K562 (cell line): ENCODE data around the gene NTRK1. TPM values are rescaled to one million over a fixed set of nuclear protein-coding genes. Genes with fewer than 3 reads are reported as not detected.

ENCODE experiments used
- ARID1B ChIP-seq: fragments of 450-650 bp; IDR thresholded peaks from 2 replicates; pipeline ENCODE4 v1.6.1; 2016; ENCODE audit warnings: antibody characterized with exemption, mild to moderate bottlenecking, inconsistent platforms
- CREB3L1 ChIP-seq: fragments of 450-650 bp; IDR thresholded peaks from 2 replicates; pipeline ENCODE4 v1.6.1; 2014; ENCODE audit warnings: low read depth, mild to moderate bottlenecking, moderate library complexity, borderline replicate concordance
- HCFC1 ChIP-seq: IDR thresholded peaks from 2 replicates; pipeline ENCODE4 v1.6.1; 2012; ENCODE audit warnings: low read depth, low read length, improper control_type of control experiment
- ILF3 ChIP-seq: fragments of 450-650 bp; IDR thresholded peaks from 2 replicates; pipeline ENCODE4 v1.6.1; 2018; ENCODE audit warnings: antibody characterized with exemption, mild to moderate bottlenecking, moderate library complexity, borderline replicate concordance
- KAT8 ChIP-seq: fragments of 450-650 bp; IDR thresholded peaks from 2 replicates; pipeline ENCODE4 v1.6.1; 2016; ENCODE audit warnings: low read depth, mild to moderate bottlenecking
- KHSRP ChIP-seq: fragments of 450-650 bp; IDR thresholded peaks from 2 replicates; pipeline ENCODE4 v1.6.1; 2017
- MTA1 ChIP-seq: fragments of 450-650 bp; IDR thresholded peaks from 2 replicates; pipeline ENCODE4 v1.6.1; 2017; ENCODE audit warnings: borderline replicate concordance
- NCOA2 ChIP-seq, 2 experiments: fragments of 450-650 bp; IDR thresholded peaks; 2 replicates each; pipeline ENCODE4 v1.6.1; 2018; ENCODE audit warnings: mild to moderate bottlenecking in 2 of 2, moderate library complexity in 1 of 2; ENCODE audit not compliant: partially characterized antibody in 2 of 2
- NFXL1 ChIP-seq: fragments of 450-650 bp; formaldehyde crosslinking; IDR thresholded peaks from 2 replicates; pipeline ENCODE4 v1.4.0; 2021; ENCODE audit warnings: mild to moderate bottlenecking
- PHF8 ChIP-seq: fragments of 200-600 bp; sonication (generic); IDR thresholded peaks from 2 replicates; pipeline ENCODE4 v1.6.1; 2012; ENCODE audit warnings: mixed run types, mild to moderate bottlenecking, inconsistent platforms, low read length, moderate library complexity, borderline replicate concordance
- PRPF4 ChIP-seq: fragments of 200-400 bp; formaldehyde crosslinking; IDR thresholded peaks from one replicate; pipeline ENCODE4 v1.6.1; 2017; ENCODE audit warnings: low read length, low read depth, mild to moderate bottlenecking; ENCODE audit not compliant: insufficient read depth, poor library complexity, severe bottlenecking
- RBM22 ChIP-seq: fragments of 200-400 bp; formaldehyde crosslinking; IDR thresholded peaks from 2 replicates; pipeline ENCODE4 v1.6.1; 2018; ENCODE audit warnings: low read length, low read depth; ENCODE audit not compliant: poor library complexity, severe bottlenecking
- SLC30A9 ChIP-seq: fragments of 250-450 bp; sonication (Bioruptor Pico); IDR thresholded peaks from 2 replicates; pipeline ENCODE4 v1.8.0; 2022; ENCODE audit warnings: mild to moderate bottlenecking, moderate library complexity
- TCF7L2 ChIP-seq: fragments of 150-350 bp; IDR thresholded peaks from 2 replicates; pipeline ENCODE4 v1.6.1; 2016; ENCODE audit warnings: low read depth, mild to moderate bottlenecking, low read length, moderate library complexity
- TCFL5 ChIP-seq: fragments of 250-450 bp; sonication (Bioruptor Pico); conservative IDR thresholded peaks from 2 replicates; pipeline ENCODE4 v1.6.1; 2021; ENCODE audit warnings: mild to moderate bottlenecking, moderate library complexity, matching md5 sums
- XRCC5 ChIP-seq: fragments of 200-400 bp; formaldehyde crosslinking; IDR thresholded peaks from 2 replicates; pipeline ENCODE4 v1.6.1; 2017; ENCODE audit warnings: low read depth, mild to moderate bottlenecking, low read length
- ZBTB33 ChIP-seq: sonication (generic); formaldehyde crosslinking; IDR thresholded peaks from 2 replicates; pipeline ENCODE4 v1.8.1; 2023; ENCODE audit warnings: mild to moderate bottlenecking, missing genetic modification reagents
- ZFX ChIP-seq: sonication (generic); formaldehyde crosslinking; IDR thresholded peaks from 2 replicates; pipeline ENCODE4 v1.8.0; 2022; ENCODE audit warnings: mild to moderate bottlenecking, missing genetic modification reagents, moderate library complexity
- ZKSCAN8 ChIP-seq: fragments of 200-800 bp; sonication (Bioruptor generic); IDR thresholded peaks from 2 replicates; pipeline ENCODE4 v1.6.1; 2016; ENCODE audit warnings: missing genetic modification characterization, missing compliant biosample characterization
- ZNF23 ChIP-seq: fragments of 250-450 bp; sonication (Bioruptor Pico); IDR thresholded peaks from 2 replicates; pipeline ENCODE4 v1.4.0; 2020; ENCODE audit warnings: mild to moderate bottlenecking
- ZNF347 ChIP-seq: fragments of 450-650 bp; formaldehyde crosslinking; IDR thresholded peaks from 2 replicates; pipeline ENCODE4 v1.4.0; 2020; ENCODE audit warnings: low read depth, mild to moderate bottlenecking, moderate library complexity
- ZNF639 ChIP-seq, 2 experiments: fragments of 200-800 bp in 1 of 2; sonication (Bioruptor generic) in 1 of 2; sonication (generic) in 1 of 2; formaldehyde crosslinking in 1 of 2; IDR thresholded peaks in 1 of 2; conservative IDR thresholded peaks in 1 of 2; 2 replicates each; pipeline versions ENCODE4 v1.5.0 to v1.6.1; 2016 to 2020; ENCODE audit warnings: missing compliant biosample characterization in 1 of 2, missing genetic modification characterization in 1 of 2, missing genetic modification reagents in 1 of 2
- polyA plus RNA-seq, 8 experiments: library from polyadenylated mRNA; depleted of rRNA in 4 of 8; stranded (reverse) in 5 of 8; unstranded in 3 of 8; fragments of >200 nt; fragmentation: Nextera tagmentation in 2 of 8; fragmentation: Illumina TruSeq in 1 of 8; extraction: Ambion mirVana in 2 of 8; extraction: Trizol in 1 of 8; gene quantifications; 2 replicates each; pipeline versions ENCODE4 v1.2.1 to v1.2.3, GENCODE V29; 2011 to 2014; ENCODE audit warnings: inconsistent platforms in 1 of 8, missing spikeins in 1 of 8
- total RNA-seq, 7 experiments: library from RNA; depleted of rRNA in 6 of 7; stranded (reverse); fragments of >200 nt in 6 of 7; fragmentation: Illumina TruSeq in 2 of 7; extraction: Trizol in 2 of 7; gene quantifications; 2 replicates each; pipeline versions ENCODE4 v1.2.1 to v1.2.3, GENCODE V29; 2011 to 2021; ENCODE audit warnings: low replicate concordance in 1 of 7

NTRK1 gene
- total and polyA plus RNA-seq, 9 of the 15 experiments (the other 6 are each of a cell fraction or from before 2014, with no cell fraction given), result 0.46 to 30.0 (median 7.9) TPM

GRCh38 chr1:156813750-156814570 lies 46.7 kb upstream of the NTRK1 start (continued):
- TF ChIP-seq TCF7L2, result no peak
- TF ChIP-seq ZNF347 (CRISPR knock-in tag), result no peak
- no peak for TF ChIP-seq KHSRP
- no peak for TF ChIP-seq ILF3
- TF ChIP-seq ZKSCAN8 (CRISPR knock-in tag), result peak; percentile 35; the same call in 1 of the 2 replicates
- TF ChIP-seq RBM22, result peak; percentile 64
- TF ChIP-seq ZFX, result peak; percentile 80
- TF ChIP-seq SLC30A9 (CRISPR knock-in tag), result no peak
- peak; percentile 46 for TF ChIP-seq ARID1B
- no peak for TF ChIP-seq HCFC1
- TF ChIP-seq PHF8, result peak; percentile 66; the same call in 1 of the 2 replicates
- no peak for TF ChIP-seq NCOA2 (IDR thresholded peaks at IDR 0.05; ENCODE audit: partially characterized antibody in 2 of 2)
- TF ChIP-seq ZNF639 (CRISPR knock-in tag; conservative IDR thresholded peaks at IDR 0.05 in 1 of 2, IDR thresholded peaks at IDR 0.05 in 1 of 2), result peak in 1 of 2 experiments; percentile 84; a peak in 2 of 4 replicates
- no peak for TF ChIP-seq KAT8
- TF ChIP-seq NFXL1 (CRISPR knock-in tag), result no peak
- TF ChIP-seq CREB3L1, result peak; percentile 92
- no peak; the same call in 1 of the 2 replicates for TF ChIP-seq XRCC5
- no peak for TF ChIP-seq PRPF4
- TF ChIP-seq MTA1, result no peak
- TF ChIP-seq TCFL5 (CRISPR knock-in tag), result no peak
- no peak for TF ChIP-seq ZNF23 (CRISPR knock-in tag)
- peak; percentile 91 for TF ChIP-seq ZBTB33 (CRISPR knock-in tag)
